Measurements from ENCODE around the gene ATE1.

ATE1 gene

GRCh38 chr10:121818599-121818998, 109.2 kb downstream of the ATE1 start:
- H3K9ac ChIP-seq (ENCODE audit: low read depth, low read length) = no peak overlapping the region
- no peaks in the 10 kb centered on the region for H3K36me3 ChIP-seq (ENCODE audit: insufficient read depth, low read length)
- no peaks in the 10 kb centered on the region for H3K9me3 ChIP-seq (ENCODE audit: control insufficient read depth, insufficient read depth, low read length)
- no peaks in the 10 kb centered on the region for H3K4me1 ChIP-seq (ENCODE audit: insufficient read depth, low read length)

- Histone ChIP-seq H3K36me3 (ENCODE audit: insufficient read depth, low read length) (no peaks in the 10 kb centered on the region), H3K4me1 (ENCODE audit: insufficient read depth, low read length) (no peaks in the 10 kb centered on the region), H3K9ac (ENCODE audit: low read depth, low read length) (no peak overlapping the region), H3K9me3 (ENCODE audit: control insufficient read depth, insufficient read depth, low read length) (no peaks in the 10 kb centered on the region)
Measured at GRCh38 chr10:121816197-121816596, 111.6 kb downstream of the ATE1 start.

GRCh38 chr10:121813857-121814256, 114.0 kb downstream of the ATE1 start:
- H3K9ac ChIP-seq (ENCODE audit: low read depth, low read length) = no peak overlapping the region
- H3K4me1 ChIP-seq (ENCODE audit: insufficient read depth, low read length) = no peaks in the 10 kb centered on the region
- no peaks in the 10 kb centered on the region for H3K9me3 ChIP-seq (ENCODE audit: control insufficient read depth, insufficient read depth, low read length)
- no peaks in the 10 kb centered on the region for H3K36me3 ChIP-seq (ENCODE audit: insufficient read depth, low read length)

DNA sequence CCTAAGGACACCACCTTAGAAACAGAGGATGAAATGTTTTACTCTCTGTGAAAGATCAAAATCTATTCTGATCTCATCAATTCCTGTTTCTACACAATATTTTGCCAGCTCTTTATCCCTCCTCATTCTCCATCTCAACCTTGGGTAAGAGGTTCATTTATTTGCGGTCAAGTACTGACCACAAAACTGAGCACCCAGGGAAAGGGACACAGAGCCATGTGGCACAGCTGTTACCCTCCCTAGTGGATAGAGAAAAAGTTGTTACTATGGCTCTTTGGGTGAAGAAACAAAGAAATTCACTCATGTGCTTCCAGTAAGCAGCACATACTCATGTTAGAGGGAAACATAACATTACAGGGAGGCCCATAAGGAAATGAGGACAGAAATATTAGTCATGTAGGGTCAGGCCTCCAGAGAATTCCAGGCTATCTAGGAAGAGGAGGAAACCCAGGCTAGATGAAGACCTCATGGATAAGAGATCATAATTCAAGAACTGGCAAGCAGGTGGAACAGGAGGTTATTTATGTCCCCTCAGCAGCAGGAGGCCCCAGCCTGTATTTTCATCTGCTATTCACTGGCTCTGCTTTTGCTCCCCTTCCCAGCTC, 114.5 kb downstream of the ATE1 start:
- Histone ChIP-seq H3K4me1 (ENCODE audit: insufficient read depth, low read length) (no peaks in the 10 kb centered on the region), H3K36me3 (ENCODE audit: insufficient read depth, low read length) (no peaks in the 10 kb centered on the region), H3K9ac (ENCODE audit: low read depth, low read length) (no peak overlapping the region), H3K9me3 (ENCODE audit: control insufficient read depth, insufficient read depth, low read length) (no peaks in the 10 kb centered on the region)

DNA sequence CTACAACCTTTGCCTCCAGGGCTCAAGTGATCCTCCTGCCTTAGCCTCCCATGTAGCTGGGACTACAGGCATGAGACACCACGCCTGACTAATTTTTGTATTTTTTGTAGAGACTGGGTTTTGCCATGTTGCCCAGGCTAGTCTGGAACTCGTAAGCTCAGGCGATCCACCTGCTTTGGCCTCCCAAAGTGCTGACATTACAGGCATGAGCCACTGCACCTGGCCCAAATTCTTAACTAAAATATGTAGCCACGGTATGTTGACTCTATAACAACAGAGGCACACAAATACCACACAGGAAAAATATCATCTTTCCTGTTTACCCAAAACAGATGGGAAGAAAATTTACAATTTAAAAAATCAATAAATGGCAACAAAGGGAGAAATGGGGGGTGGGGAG, 115.8 kb downstream of the ATE1 start:
- H3K9me3 ChIP-seq (ENCODE audit: control insufficient read depth, insufficient read depth, low read length) = no peaks in the 10 kb centered on the region

DNA sequence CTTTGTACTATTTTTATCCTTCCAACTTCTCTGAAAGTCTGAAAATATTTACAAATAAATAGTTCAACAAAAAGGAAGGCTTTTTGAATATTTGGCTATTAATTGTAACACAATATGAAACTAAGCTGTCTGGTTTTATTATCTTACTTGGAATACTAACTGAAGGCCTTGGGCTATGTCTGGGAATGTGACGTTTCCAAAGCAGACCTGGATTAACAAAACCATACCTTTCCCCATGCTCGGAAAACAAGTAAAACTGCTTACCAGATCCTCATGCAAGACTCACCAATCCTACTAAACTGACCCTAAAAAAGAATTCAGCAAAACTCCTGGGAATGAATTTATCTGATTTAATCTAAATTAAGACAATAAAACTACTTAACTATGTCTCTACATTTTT, 116.4 kb downstream of the ATE1 start:
- no peaks in the 10 kb centered on the region for H3K4me1 ChIP-seq (ENCODE audit: insufficient read depth, low read length)
- no peaks in the 10 kb centered on the region for H3K36me3 ChIP-seq (ENCODE audit: insufficient read depth, low read length)
- H3K9me3 ChIP-seq (ENCODE audit: control insufficient read depth, insufficient read depth, low read length) = no peaks in the 10 kb centered on the region
- H3K9ac ChIP-seq (ENCODE audit: low read depth, low read length) = no peak overlapping the region

More for the DNA sequence above, 115.8 kb downstream of the ATE1 start:
- Histone ChIP-seq H3K36me3 (ENCODE audit: insufficient read depth, low read length) (no peaks in the 10 kb centered on the region), H3K9ac (ENCODE audit: low read depth, low read length) (no peak overlapping the region), H3K4me1 (ENCODE audit: insufficient read depth, low read length) (no peaks in the 10 kb centered on the region)

GRCh38 chr10:121808835-121809234, 119.0 kb downstream of the ATE1 start:
- Histone ChIP-seq H3K9ac (ENCODE audit: low read depth, low read length) (no peak overlapping the region), H3K36me3 (ENCODE audit: insufficient read depth, low read length) (no peaks in the 10 kb centered on the region), H3K4me1 (ENCODE audit: insufficient read depth, low read length) (no peaks in the 10 kb centered on the region), H3K9me3 (ENCODE audit: control insufficient read depth, insufficient read depth, low read length) (no peaks in the 10 kb centered on the region)

GRCh38 chr10:121804460-121804859, 123.4 kb downstream of the ATE1 start:
- Histone ChIP-seq H3K9ac (ENCODE audit: low read depth, low read length) (no peak overlapping the region), H3K36me3 (ENCODE audit: insufficient read depth, low read length) (no peaks in the 10 kb centered on the region), H3K4me1 (ENCODE audit: insufficient read depth, low read length) (no peaks in the 10 kb centered on the region), H3K9me3 (ENCODE audit: control insufficient read depth, insufficient read depth, low read length) (no peaks in the 10 kb centered on the region)

DNA sequence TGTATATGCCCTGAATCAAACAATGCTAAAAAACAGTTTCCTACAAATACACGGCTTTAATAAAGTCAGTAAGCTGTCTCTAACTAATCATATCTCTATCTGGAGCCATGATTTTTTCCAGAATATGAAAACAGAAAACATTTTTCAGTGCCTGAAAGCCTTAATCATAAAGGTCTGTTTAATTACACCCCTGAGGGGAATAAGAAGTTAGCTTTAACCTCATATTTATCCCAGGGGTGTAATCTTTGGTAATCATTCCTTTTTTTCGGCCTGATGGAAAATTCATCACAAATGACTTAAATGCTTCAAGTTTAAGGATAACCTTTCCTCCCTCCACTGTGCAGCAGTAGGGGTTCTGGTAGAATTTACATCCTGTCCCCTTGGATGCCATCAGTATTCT, 124.2 kb downstream of the ATE1 start:
- Histone ChIP-seq H3K4me1 (ENCODE audit: insufficient read depth, low read length) (no peaks in the 10 kb centered on the region), H3K36me3 (ENCODE audit: insufficient read depth, low read length) (no peaks in the 10 kb centered on the region), H3K9me3 (ENCODE audit: control insufficient read depth, insufficient read depth, low read length) (no peaks in the 10 kb centered on the region), H3K9ac (ENCODE audit: low read depth, low read length) (no peak overlapping the region)

DNA sequence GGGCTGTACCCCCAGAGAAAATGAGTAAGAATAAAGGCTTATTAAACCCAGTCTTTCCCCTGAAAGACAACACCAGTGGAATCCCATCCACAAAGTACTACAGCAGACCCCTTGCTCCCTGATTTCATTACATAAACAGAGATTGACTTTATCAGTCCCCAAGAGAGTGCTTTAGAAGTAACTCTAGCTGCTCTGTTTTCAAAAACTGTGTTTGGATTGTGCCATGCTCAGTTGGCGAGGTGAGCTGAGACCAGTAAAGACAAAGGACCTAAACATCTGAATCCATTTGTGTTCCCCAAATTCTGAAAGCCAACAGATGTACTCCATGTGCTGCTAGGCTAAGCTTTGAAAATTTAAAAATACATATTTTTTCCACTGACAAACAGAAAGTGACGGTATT, 127.0 kb downstream of the ATE1 start:
- no peaks in the 10 kb centered on the region for H3K9me3 ChIP-seq (ENCODE audit: control insufficient read depth, insufficient read depth, low read length)
- no peak overlapping the region for H3K9ac ChIP-seq (ENCODE audit: low read depth, low read length)
- H3K36me3 ChIP-seq (ENCODE audit: insufficient read depth, low read length) = no peaks in the 10 kb centered on the region
- H3K4me1 ChIP-seq (ENCODE audit: insufficient read depth, low read length) = no peaks in the 10 kb centered on the region

- Histone ChIP-seq H3K36me3 (ENCODE audit: insufficient read depth, low read length) (no peaks in the 10 kb centered on the region), H3K4me1 (ENCODE audit: insufficient read depth, low read length) (no peaks in the 10 kb centered on the region), H3K9me3 (ENCODE audit: control insufficient read depth, insufficient read depth, low read length) (no peaks in the 10 kb centered on the region), H3K9ac (ENCODE audit: low read depth, low read length) (no peak overlapping the region)
Measured at GRCh38 chr10:121800146-121800545, 127.7 kb downstream of the ATE1 start.

- H3K36me3 ChIP-seq (ENCODE audit: insufficient read depth, low read length) = no peaks in the 10 kb centered on the region
- no peaks in the 10 kb centered on the region for H3K9me3 ChIP-seq (ENCODE audit: control insufficient read depth, insufficient read depth, low read length)
- no peak overlapping the region for H3K9ac ChIP-seq (ENCODE audit: low read depth, low read length)
- no peaks in the 10 kb centered on the region for H3K4me1 ChIP-seq (ENCODE audit: insufficient read depth, low read length)
Measured at GRCh38 chr10:121797490-121797889, 130.3 kb downstream of the ATE1 start.

DNA sequence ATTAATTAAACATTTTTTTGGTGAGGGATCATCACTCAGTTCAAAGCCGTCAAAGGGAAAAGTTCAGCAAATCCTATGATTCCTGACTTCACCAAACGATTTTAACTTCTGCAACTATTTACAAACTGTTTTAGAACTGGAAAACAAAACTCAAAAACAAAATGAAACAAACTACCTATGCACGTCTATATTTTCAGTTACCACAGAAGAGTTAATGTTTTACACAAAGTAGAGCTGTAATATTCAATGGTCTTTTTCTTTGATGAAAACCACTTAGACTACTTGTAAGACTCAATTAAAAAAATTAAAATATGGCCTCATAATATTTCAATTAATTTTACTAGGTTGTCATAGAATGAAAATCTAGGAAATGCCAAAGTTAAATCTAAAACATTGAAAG, 131.5 kb downstream of the ATE1 start:
- Histone ChIP-seq H3K36me3 (ENCODE audit: insufficient read depth, low read length) (no peaks in the 10 kb centered on the region), H3K9ac (ENCODE audit: low read depth, low read length) (no peak overlapping the region), H3K9me3 (ENCODE audit: control insufficient read depth, insufficient read depth, low read length) (no peaks in the 10 kb centered on the region), H3K4me1 (ENCODE audit: insufficient read depth, low read length) (no peaks in the 10 kb centered on the region; the same call in 1 of the 2 replicates)

GRCh38 chr10:121792198-121792597, 135.6 kb downstream of the ATE1 start:
- H3K4me1 ChIP-seq (ENCODE audit: insufficient read depth, low read length) = no peaks in the 10 kb centered on the region; the same call in 1 of the 2 replicates
- no peaks in the 10 kb centered on the region for H3K36me3 ChIP-seq (ENCODE audit: insufficient read depth, low read length)
- H3K9ac ChIP-seq (ENCODE audit: low read depth, low read length) = no peak overlapping the region
- H3K9me3 ChIP-seq (ENCODE audit: control insufficient read depth, insufficient read depth, low read length) = no peaks in the 10 kb centered on the region

DNA sequence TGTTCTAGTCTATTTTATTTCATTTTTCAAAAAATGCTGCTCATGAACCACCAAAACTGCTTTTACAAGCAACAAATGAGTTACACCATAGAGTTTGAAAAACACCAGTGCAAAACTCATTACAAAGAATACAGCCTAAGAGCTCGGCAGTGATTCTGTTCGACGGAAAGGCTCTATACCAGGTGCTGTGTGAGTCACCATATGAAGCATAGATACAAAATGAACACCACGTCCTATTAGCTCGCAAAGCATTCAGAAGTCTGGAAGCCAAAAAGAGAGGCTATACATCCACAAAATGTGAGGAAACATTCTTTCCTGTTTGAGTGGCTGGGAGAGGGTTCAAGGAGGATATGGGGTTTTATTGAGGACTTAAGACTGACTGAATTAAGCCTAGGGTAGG, 136.1 kb downstream of the ATE1 start:
- H3K4me1 ChIP-seq (ENCODE audit: insufficient read depth, low read length) = no peaks in the 10 kb centered on the region; the same call in 1 of the 2 replicates
- H3K36me3 ChIP-seq (ENCODE audit: insufficient read depth, low read length) = no peaks in the 10 kb centered on the region
- H3K9me3 ChIP-seq (ENCODE audit: control insufficient read depth, insufficient read depth, low read length) = no peaks in the 10 kb centered on the region
- no peak overlapping the region for H3K9ac ChIP-seq (ENCODE audit: low read depth, low read length)

- Histone ChIP-seq H3K36me3 (ENCODE audit: insufficient read depth, low read length) (no peaks in the 10 kb centered on the region), H3K9me3 (ENCODE audit: control insufficient read depth, insufficient read depth, low read length) (no peaks in the 10 kb centered on the region), H3K9ac (ENCODE audit: low read depth, low read length) (no peak overlapping the region), H3K4me1 (ENCODE audit: insufficient read depth, low read length) (no peaks in the 10 kb centered on the region; the same call in 1 of the 2 replicates)
Measured at GRCh38 chr10:121788717-121789116, 139.1 kb downstream of the ATE1 start.
